K562 (cell line): Measurements from ENCODE around the gene ADAM15. TPM values are rescaled to one million over a fixed set of nuclear protein-coding genes. Genes with fewer than 3 reads are reported as not detected.

Source experiments
- ATAC-seq: fragments of 200-7000 bp; cut with Tn5 transposase; 3 replicates; pipeline ENCODE4 v1.9.1; 2020; ENCODE audit warnings: moderate library complexity
- BruUV-seq: library from RNA; stranded (reverse); fragments of 400-500 nt; replicated peaks from 2 replicates; lab custom pipeline; 2021; lab: Mats Ljungman, UMichigan
- CTCF ChIA-PET: fragments of 300-600 bp; formaldehyde crosslinking; extraction: SDS; loops from one replicate; lab custom pipeline; 2021; ENCODE audit warnings: low intra/inter-chr PET ratio; lab: Yijun Ruan, JAX
- POLR2A ChIA-PET: fragments of 300-600, 350-650 bp; sonication (Branson Sonifier 250); formaldehyde crosslinking; extraction: SDS; loops from one replicate; lab custom pipeline; 2021; ENCODE audit warnings: antibody characterized with exemption, inconsistent platforms; lab: Yijun Ruan, JAX
- DNase-seq, 4 experiments: peaks; one replicate each; pipeline versions ENCODE4 v3.0.0 to v3.0.0-alpha.2; 2011 to 2018; ENCODE audit warnings: low spot score in 3 of 4, mixed read lengths in 3 of 4; ENCODE audit errors: extremely low read depth in 1 of 4
- FAIRE-seq: peaks from 2 replicates; lab custom pipeline; 2011; peaks lifted over from hg19 to GRCh38; lab: Jason Lieb, UNC
- H2AFZ ChIP-seq: 2 replicates; pipeline ENCODE4 v1.6.0; 2011; ENCODE audit warnings: low read depth, low read length, control low read depth, inconsistent platforms
- H3K27ac ChIP-seq: fragments of 200-600 bp; 3 replicates; pipeline ENCODE4 v1.8.0; 2011; ENCODE audit warnings: low read depth, mild to moderate bottlenecking, control low read depth, inconsistent platforms, low read length, moderate library complexity, mixed read lengths; ENCODE audit errors: extremely low read depth
- H3K27me3 ChIP-seq, 2 experiments: fragments of 300-600 bp in 1 of 2; 2 replicates in 1 of 2; 3 replicates in 1 of 2; pipeline versions ENCODE4 v1.6.0 to v1.8.0; 2011; ENCODE audit warnings: inconsistent platforms in 2 of 2, low read length in 2 of 2, mild to moderate bottlenecking in 1 of 2, mixed read lengths in 1 of 2, moderate library complexity in 1 of 2; ENCODE audit not compliant: control insufficient read depth in 2 of 2, insufficient read depth in 2 of 2
- H3K36me3 ChIP-seq: fragments of 300-600 bp; 3 replicates; pipeline ENCODE4 v1.8.0; 2011; ENCODE audit warnings: mild to moderate bottlenecking, low read length, inconsistent platforms; ENCODE audit not compliant: control insufficient read depth, insufficient read depth
- H3K4me1 ChIP-seq, 2 experiments: fragments of 200-600 bp in 1 of 2; replicated peaks in 1 of 2; 2 replicates in 1 of 2; 3 replicates in 1 of 2; pipeline versions ENCODE4 v1.5.1 to v1.8.0; 2011; ENCODE audit warnings: inconsistent platforms in 2 of 2, low read length in 2 of 2, mild to moderate bottlenecking in 1 of 2, mixed read lengths in 1 of 2, moderate library complexity in 1 of 2; ENCODE audit not compliant: control insufficient read depth in 2 of 2, insufficient read depth in 2 of 2
- H3K4me2 ChIP-seq: 2 replicates; pipeline ENCODE4 v1.6.1; 2011; ENCODE audit warnings: low read length, control low read depth, inconsistent platforms, mixed read lengths; ENCODE audit not compliant: insufficient read depth
- H3K4me3 ChIP-seq: fragments of 200-600 bp; sonication (generic), shearing (Covaris generic); 2 replicates; pipeline ENCODE4 v1.5.1; 2016; ENCODE audit warnings: control low read depth, inconsistent platforms
- H3K79me2 ChIP-seq: fragments of 200-600 bp; 3 replicates; pipeline ENCODE4 v1.8.0; 2011; ENCODE audit warnings: low read length, inconsistent platforms; ENCODE audit not compliant: control insufficient read depth, insufficient read depth
- H3K9ac ChIP-seq, 2 experiments: 2 replicates each; pipeline versions ENCODE4 v1.6.0 to v1.6.1; 2011; ENCODE audit warnings: low read depth in 2 of 2, low read length in 2 of 2, control low read depth in 1 of 2, inconsistent platforms in 1 of 2, mild to moderate bottlenecking in 1 of 2, mixed read lengths in 1 of 2; ENCODE audit not compliant: insufficient read depth in 1 of 2
- H3K9me1 ChIP-seq: one replicate; pipeline ENCODE4 v1.6.0; 2011; ENCODE audit warnings: inconsistent platforms, mild to moderate bottlenecking, low read length, moderate library complexity; ENCODE audit not compliant: control insufficient read depth, insufficient read depth
- H3K9me3 ChIP-seq: replicated peaks from 2 replicates; pipeline ENCODE4 v1.5.1; 2011; ENCODE audit warnings: low read depth, low read length, inconsistent platforms; ENCODE audit not compliant: control insufficient read depth, insufficient read depth
- H4K20me1 ChIP-seq: replicated peaks from 2 replicates; pipeline ENCODE4 v1.6.1; 2011; ENCODE audit warnings: low read length, inconsistent platforms, mixed read lengths; ENCODE audit not compliant: control insufficient read depth, insufficient read depth
- CC2D1A ChIP-seq: fragments of 450-650 bp; IDR thresholded peaks from 2 replicates; pipeline ENCODE4 v1.6.1; 2017; ENCODE audit warnings: mild to moderate bottlenecking
- COPS2 ChIP-seq: fragments of 450-650 bp; conservative IDR thresholded peaks from 2 replicates; pipeline ENCODE4 v1.6.1; 2016; ENCODE audit warnings: mild to moderate bottlenecking, moderate library complexity
- E2F8 ChIP-seq: fragments of 450-650 bp; IDR thresholded peaks from 2 replicates; pipeline ENCODE4 v1.7.1; 2018; ENCODE audit warnings: mild to moderate bottlenecking, low read depth; ENCODE audit not compliant: partially characterized antibody
- ETS1 ChIP-seq: conservative IDR thresholded peaks from 2 replicates; pipeline ENCODE4 v1.6.1; 2011; ENCODE audit warnings: low read depth, mild to moderate bottlenecking, low read length; ENCODE audit not compliant: control insufficient read depth
- FOS ChIP-seq: IDR thresholded peaks from 3 replicates; pipeline ENCODE4 v1.6.1; 2011; ENCODE audit not compliant: insufficient read length; ENCODE audit errors: extremely low read depth
- FOXK2 ChIP-seq, 2 experiments: fragments of 450-650 bp; IDR thresholded peaks in 1 of 2; conservative IDR thresholded peaks in 1 of 2; 2 replicates each; pipeline ENCODE4 v1.6.1; 2016; ENCODE audit warnings: low read depth in 2 of 2, mild to moderate bottlenecking in 1 of 2
- HOMEZ ChIP-seq: fragments of 250-450 bp; sonication (Bioruptor Pico); IDR thresholded peaks from 2 replicates; pipeline ENCODE4 v1.4.0; 2020; ENCODE audit warnings: mild to moderate bottlenecking, moderate library complexity
- NRF1 ChIP-seq, 2 experiments: fragments of 450-650 bp; IDR thresholded peaks in 1 of 2; conservative IDR thresholded peaks in 1 of 2; 2 replicates each; pipeline ENCODE4 v1.6.1; 2014; ENCODE audit warnings: mild to moderate bottlenecking in 2 of 2
- PHF21A ChIP-seq: fragments of 450-650 bp; IDR thresholded peaks from 2 replicates; pipeline ENCODE4 v1.6.1; 2017; ENCODE audit warnings: low read depth, borderline replicate concordance
- SMARCA4 ChIP-seq: fragments of 450-650 bp; IDR thresholded peaks from 2 replicates; pipeline ENCODE4 v1.6.1; 2016
- SRSF7 ChIP-seq: fragments of 200-400 bp; formaldehyde crosslinking; optimal IDR thresholded peaks from 2 replicates; pipeline ENCODE3; 2017; ENCODE audit warnings: mild to moderate bottlenecking, low read depth, low read length
- TRIM28 ChIP-seq: fragments of 450-650 bp; IDR thresholded peaks from 2 replicates; pipeline ENCODE4 v1.6.1; 2017
- ZKSCAN3 ChIP-seq: fragments of 250-450 bp; sonication (Bioruptor Pico); IDR thresholded peaks from 2 replicates; pipeline ENCODE4 v1.4.0; 2020
- ZNF431 ChIP-seq: sonication (generic); formaldehyde crosslinking; IDR thresholded peaks from 2 replicates; pipeline ENCODE4 v1.8.0; 2022; ENCODE audit warnings: mild to moderate bottlenecking, missing genetic modification reagents
- ZNF507 ChIP-seq: conservative IDR thresholded peaks from 2 replicates; pipeline ENCODE4 v1.6.1; 2017; ENCODE audit warnings: missing genetic modification characterization, missing compliant biosample characterization
- ZNF583 ChIP-seq: fragments of 250-450 bp; sonication (Bioruptor Pico); IDR thresholded peaks from 2 replicates; pipeline ENCODE4 v1.4.0; 2020
- ZNF644 ChIP-seq: fragments of 200-800 bp; sonication (Bioruptor generic); IDR thresholded peaks from 2 replicates; pipeline ENCODE4 v1.6.1; 2016; ENCODE audit warnings: low read depth, missing genetic modification characterization, missing compliant biosample characterization
- WGBS: fragments of 100-300 bp; shearing (Covaris generic); methylation state at CpG from one replicate; pipeline ENCODE4 v1.1.6; 2016; ENCODE audit warnings: low coverage, mixed read lengths; ENCODE audit not compliant: insufficient coverage; ENCODE audit errors: missing lambda C conversion rate; 5-methylcytosine and 5-hydroxymethylcytosine counted together
- in situ Hi-C: fragments of 300-500 bp; cut with MboI; formaldehyde crosslinking; loops from 4 replicates; pipeline ENCODE4 v1.15.0; 2018; ENCODE audit warnings: inconsistent platforms, mixed read lengths
- intact Hi-C: fragments of 100-400 bp; cut with micrococcal nuclease; formaldehyde crosslinking; loops from 2 replicates; pipeline ENCODE4 v1.14.2; 2022
- polyA plus RNA-seq, 8 experiments: library from polyadenylated mRNA; depleted of rRNA in 4 of 8; stranded (reverse) in 5 of 8; unstranded in 3 of 8; fragments of >200 nt; fragmentation: Nextera tagmentation in 2 of 8; fragmentation: Illumina TruSeq in 1 of 8; extraction: Ambion mirVana in 2 of 8; extraction: Trizol in 1 of 8; gene quantifications; 2 replicates each; pipeline versions ENCODE4 v1.2.1 to v1.2.3, GENCODE V29; 2011 to 2014; ENCODE audit warnings: inconsistent platforms in 1 of 8, missing spikeins in 1 of 8
- total RNA-seq, 7 experiments: library from RNA; depleted of rRNA in 6 of 7; stranded (reverse); fragments of >200 nt in 6 of 7; fragmentation: Illumina TruSeq in 2 of 7; extraction: Trizol in 2 of 7; gene quantifications; 2 replicates each; pipeline versions ENCODE4 v1.2.1 to v1.2.3, GENCODE V29; 2011 to 2021; ENCODE audit warnings: low replicate concordance in 1 of 7

The ADAM15 gene
- total and polyA plus RNA-seq, 9 of the 15 experiments (the other 6 are each of a cell fraction or from before 2014, with no cell fraction given) = 0.69 to 72.3 (median 32.8) TPM

- no peak overlapping the region for H2AFZ ChIP-seq
- H3K4me2 ChIP-seq = no peak overlapping the region
- WGBS = 50% methylated on average over 9 of the region's 9 CpGs
- no peaks in the 10 kb centered on the region for H3K9me3 ChIP-seq
- H3K4me1 ChIP-seq = peaks cover 7 to 12% of the 10 kb centered on the region in 2 experiments; a peak in 4 of 5 replicates
- H3K4me3 ChIP-seq = no peak overlapping the region
- FAIRE-seq = no peak
- in situ Hi-C loops (no loop called here), intact Hi-C loops (no loop called here)
- ChIA-PET POLR2A (no interaction called here), CTCF (no interaction called here)
- no peaks in the 10 kb centered on the region for H3K27me3 ChIP-seq
- no peaks in the 10 kb centered on the region for H3K79me2 ChIP-seq
- H3K9ac ChIP-seq = no peak overlapping the region
- H3K27ac ChIP-seq = no peak overlapping the region
- DNase-seq = no peak
- BruUV-seq = no TSS peak
- TF ChIP-seq TRIM28 (no peak), ZNF507 (no peak), FOS (no peak), ZNF431 (CRISPR knock-in tag) (no peak), ZKSCAN3 (CRISPR knock-in tag) (no peak), SMARCA4 (no peak), COPS2 (no peak), E2F8 (no peak), HOMEZ (CRISPR knock-in tag) (no peak), ZNF583 (CRISPR knock-in tag) (no peak), SRSF7 (no peak), CC2D1A (no peak), ETS1 (no peak), ZNF644 (tag) (no peak), NRF1 (conservative IDR thresholded peaks at IDR 0.05 in 1 of 2, IDR thresholded peaks at IDR 0.05 in 1 of 2) (no peak), PHF21A (no peak), FOXK2 (conservative IDR thresholded peaks at IDR 0.05 in 1 of 2, IDR thresholded peaks at IDR 0.05 in 1 of 2; ENCODE audit: low read depth in 2 of 2) (no peak)
- no peaks in the 10 kb centered on the region for H3K36me3 ChIP-seq
- H4K20me1 ChIP-seq = no peaks in the 10 kb centered on the region
- no peaks in the 10 kb centered on the region for H3K9me1 ChIP-seq
- no peak for ATAC-seq
Observed at GRCh38 chr1:155103325-155103724, 52.2 kb downstream of the ADAM15 start.
